Lung (tissue), 12 donors: Measurements from ENCODE around the gene SLC4A1. TPM values are rescaled to one million over a fixed set of nuclear protein-coding genes. Genes with fewer than 3 reads are reported as not detected.

Experiments used
- ATAC-seq: fragments of 200-7000 bp; cut with Tn5 transposase; one replicate; pipeline ENCODE4 v1.9.1; 2020; ENCODE audit warnings: moderate number of reproducible peaks; ENCODE audit not compliant: insufficient read depth, low FRiP score
- DNase-seq, 3 donors: peaks; one replicate each; pipeline ENCODE4 v3.0.0-alpha.2; 2013 to 2017
- H3K27ac ChIP-seq, 2 donors: one replicate each; pipeline ENCODE4 v1.5.1; 2013; ENCODE audit warnings: mild to moderate bottlenecking in 2 of 2, moderate library complexity in 2 of 2, control low read depth in 1 of 2, inconsistent platforms in 1 of 2, low read depth in 1 of 2, low read length in 1 of 2
- H3K27me3 ChIP-seq, 3 donors: one replicate each; pipeline ENCODE4 v1.5.1; 2013; ENCODE audit warnings: low read length in 2 of 3; ENCODE audit not compliant: control insufficient read depth in 3 of 3, insufficient read depth in 3 of 3
- H3K36me3 ChIP-seq, 4 donors: one replicate each; pipeline ENCODE4 v1.5.1; 2013; ENCODE audit warnings: low read length in 4 of 4, mild to moderate bottlenecking in 1 of 4, moderate library complexity in 1 of 4; ENCODE audit not compliant: control insufficient read depth in 4 of 4, insufficient read depth in 4 of 4
- H3K4me1 ChIP-seq, 5 donors: one replicate each; pipeline ENCODE4 v1.5.1; 2013; ENCODE audit warnings: low read length in 5 of 5, mild to moderate bottlenecking in 2 of 5, moderate library complexity in 1 of 5; ENCODE audit not compliant: control insufficient read depth in 5 of 5, insufficient read depth in 5 of 5
- H3K4me3 ChIP-seq: one replicate; pipeline ENCODE4 v1.5.1; 2013; ENCODE audit warnings: mild to moderate bottlenecking, control low read depth, moderate library complexity
- H3K9ac ChIP-seq, 2 donors: one replicate each; pipeline ENCODE4 v1.5.1; 2013; ENCODE audit warnings: low read length in 2 of 2, control low read depth in 1 of 2; ENCODE audit not compliant: insufficient read depth in 1 of 2
- H3K9me3 ChIP-seq, 4 donors: one replicate each; pipeline ENCODE4 v1.5.1; 2013; ENCODE audit warnings: low read length in 3 of 4, mild to moderate bottlenecking in 1 of 4, moderate library complexity in 1 of 4; ENCODE audit not compliant: control insufficient read depth in 4 of 4, insufficient read depth in 3 of 4
- CTCF ChIP-seq: IDR thresholded peaks from 2 replicates; pipeline ENCODE4 v1.5.1; 2012; ENCODE audit warnings: mild to moderate bottlenecking; ENCODE audit errors: control extremely low read depth, extremely low read depth
- WGBS, 2 donors: extraction: QIAGEN DNeasy Blood & Tissue Kit; methylation state at CpG; one replicate each; pipeline ENCODE4 v1.1.7; 2013; 5-methylcytosine and 5-hydroxymethylcytosine counted together
- polyA plus RNA-seq, 2 donors: library from polyadenylated mRNA; stranded (reverse); fragments of 200-250 nt; gene quantifications; one replicate each; pipeline ENCODE4 v1.2.1, GENCODE V29; 2013
- total RNA-seq, 2 donors: library from RNA; depleted of rRNA in 1 of 2; stranded (reverse); fragments of >200 nt in 1 of 2; gene quantifications; one replicate each; pipeline ENCODE4 v1.2.1, GENCODE V29; 2014 to 2021
- donor health status: control.
- donor health status: control.
- donor health status: Bipolar disorder and iron deficiency.
- donor health status: healthy.
- donor health status: DM: yes; HTN: yes; CAD: no.

Gene SLC4A1
- total and polyA plus RNA-seq, 4 donors, result 0.10 to 40.9 (median 0.77) TPM

DNA sequence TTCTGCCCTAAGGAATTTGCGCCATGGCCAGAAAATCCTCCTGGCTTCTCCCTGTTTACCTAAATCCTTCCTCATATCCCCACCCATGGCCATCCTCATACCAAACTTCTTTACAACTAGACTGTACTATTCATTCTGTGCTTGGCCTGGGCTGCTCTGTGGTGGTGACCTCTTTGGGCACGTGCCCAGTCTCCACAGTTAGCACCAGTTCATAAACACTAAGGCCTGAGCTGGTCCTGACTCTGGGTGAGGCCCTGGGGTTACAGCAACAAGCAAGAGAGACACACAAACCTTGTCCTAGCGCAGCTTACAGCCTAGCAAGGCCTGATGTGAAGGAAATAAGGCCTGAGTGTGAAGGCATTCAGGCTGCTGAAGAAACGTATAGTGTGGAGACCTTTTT is 65.2 kb downstream of the SLC4A1 start:
- ATAC-seq (no peak), DNase-seq (no peak)
- Histone ChIP-seq H3K36me3 (peaks cover 0 to 13% (median 7%) of the 10 kb centered on the region in 4 donors), H3K4me3 (no peak overlapping the region), H3K27ac (no peak overlapping the region), H3K9ac (no peak overlapping the region), H3K27me3 (no peaks in the 10 kb centered on the region), H3K4me1 (peaks cover 0 to 19% (median 10%) of the 10 kb centered on the region in 5 donors), H3K9me3 (peaks cover 0 to 2% (median 0%) of the 10 kb centered on the region in 4 donors)
- TF ChIP-seq CTCF, result no peak
- 84 to 86% methylated on average over 4 of the region's 4 CpGs for WGBS, 2 donors

DNA sequence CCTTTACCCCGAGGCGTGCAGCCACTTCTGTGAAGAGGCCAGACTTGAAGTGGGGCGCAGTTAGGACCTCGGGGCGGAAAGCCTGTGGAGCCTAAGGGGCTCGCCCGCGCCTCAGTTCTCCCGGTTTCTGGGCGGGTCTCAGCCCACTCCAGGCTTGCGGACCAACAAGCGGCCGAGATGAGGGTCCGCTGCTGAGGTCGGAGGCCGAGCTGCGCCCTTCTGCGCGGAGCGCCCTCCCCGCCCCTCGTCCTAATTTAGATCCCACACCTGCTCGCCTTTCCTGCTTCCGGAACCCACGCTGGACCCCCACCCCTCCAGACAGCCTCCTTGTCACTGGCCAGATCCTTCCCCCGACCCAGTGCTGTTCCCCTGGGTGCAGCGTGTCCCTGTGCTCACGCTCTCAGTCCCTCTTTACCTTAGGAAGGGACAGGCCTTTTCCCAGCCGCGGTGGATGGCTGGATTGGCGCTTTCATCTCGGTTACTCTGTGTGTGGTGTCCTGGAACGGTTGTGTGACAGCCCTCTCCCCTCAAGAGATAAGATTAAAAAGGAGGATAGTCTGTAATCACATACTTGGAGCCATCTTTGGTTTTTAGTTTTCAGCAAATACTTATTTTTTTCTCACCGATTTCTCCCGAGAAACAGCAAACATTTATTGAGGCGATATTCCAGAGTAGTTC is 67.3 kb downstream of the SLC4A1 start:
- no peak for ATAC-seq
- 5 to 7% methylated on average over 23 to 36 of the region's 36 CpGs for WGBS, 2 donors
- Histone ChIP-seq H3K27me3 (no peaks in the 10 kb centered on the region), H3K36me3 (peaks cover 3 to 14% (median 11%) of the 10 kb centered on the region in 4 donors), H3K4me3 (peak overlapping the region; percentile 55), H3K4me1 (peaks cover 0 to 26% (median 14%) of the 10 kb centered on the region in 5 donors), H3K27ac (peak overlapping the region; percentile 83 to 97), H3K9ac (peak overlapping the region; percentile 63 to 69), H3K9me3 (no peaks in the 10 kb centered on the region)
- TF ChIP-seq CTCF, result no peak
- DNase-seq, result no peak

- Histone ChIP-seq H3K36me3 (peaks cover 10 to 22% (median 19%) of the 10 kb centered on the region in 4 donors), H3K4me3 (peak within 1 kb of the TSS; percentile 55), H3K9me3 (no peaks in the 10 kb centered on the region), H3K4me1 (peaks cover 0 to 24% (median 14%) of the 10 kb centered on the region in 5 donors), H3K27ac (peak within 1 kb of the TSS; percentile 96 to 97), H3K27me3 (no peaks in the 10 kb centered on the region), H3K9ac (peak within 1 kb of the TSS; percentile 63 to 69)
- DNase-seq (peak; percentile 98 to 99 (median 99)), ATAC-seq (peak; percentile 95)
- TF ChIP-seq CTCF, result no peak
- WGBS, 2 donors, result 1 to 2% methylated on average over 35 to 125 of the region's 126 CpGs
Observed at GRCh38 chr17:44199553-44200477, 68.1 kb downstream of the SLC4A1 start, which contains the start of gene ATXN7L3. Gene ATXN7L3 (minus strand): TSS chr17:44199884. CDS start chr17:44198070, 1,814 bp downstream.
